ENCODE data around the gene PAK5.

Gene PAK5

DNA sequence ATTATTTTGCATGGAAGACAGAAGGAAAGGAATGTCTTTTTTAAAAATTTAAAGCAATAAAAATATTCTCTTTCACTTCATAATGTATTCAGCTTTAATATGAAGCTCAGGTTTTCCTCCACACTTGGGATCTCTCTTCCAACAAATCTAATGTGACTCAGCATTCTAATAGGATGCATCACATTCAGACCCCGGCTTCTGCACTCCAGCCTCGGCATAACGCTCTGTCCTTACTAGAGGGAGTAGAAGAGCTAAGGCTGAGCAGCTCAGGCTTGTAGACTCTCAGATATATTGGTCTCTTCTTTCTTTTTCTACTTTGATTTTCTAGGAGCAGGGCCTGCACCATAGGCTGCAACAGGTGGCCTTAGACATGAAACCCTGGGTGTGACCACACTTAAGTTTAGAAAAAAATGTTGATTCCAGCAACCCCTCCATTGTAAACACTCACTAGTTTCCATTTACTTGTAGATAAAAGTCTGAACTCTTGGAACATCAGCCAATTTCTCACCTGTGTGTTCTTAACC lies 161.7 kb downstream of the PAK5 start:
- H3K4me3 ChIP-seq (replicated peaks; ENCODE audit: low read depth, low read length): no peak overlapping the region
- TF ChIP-seq, protein P1, sequence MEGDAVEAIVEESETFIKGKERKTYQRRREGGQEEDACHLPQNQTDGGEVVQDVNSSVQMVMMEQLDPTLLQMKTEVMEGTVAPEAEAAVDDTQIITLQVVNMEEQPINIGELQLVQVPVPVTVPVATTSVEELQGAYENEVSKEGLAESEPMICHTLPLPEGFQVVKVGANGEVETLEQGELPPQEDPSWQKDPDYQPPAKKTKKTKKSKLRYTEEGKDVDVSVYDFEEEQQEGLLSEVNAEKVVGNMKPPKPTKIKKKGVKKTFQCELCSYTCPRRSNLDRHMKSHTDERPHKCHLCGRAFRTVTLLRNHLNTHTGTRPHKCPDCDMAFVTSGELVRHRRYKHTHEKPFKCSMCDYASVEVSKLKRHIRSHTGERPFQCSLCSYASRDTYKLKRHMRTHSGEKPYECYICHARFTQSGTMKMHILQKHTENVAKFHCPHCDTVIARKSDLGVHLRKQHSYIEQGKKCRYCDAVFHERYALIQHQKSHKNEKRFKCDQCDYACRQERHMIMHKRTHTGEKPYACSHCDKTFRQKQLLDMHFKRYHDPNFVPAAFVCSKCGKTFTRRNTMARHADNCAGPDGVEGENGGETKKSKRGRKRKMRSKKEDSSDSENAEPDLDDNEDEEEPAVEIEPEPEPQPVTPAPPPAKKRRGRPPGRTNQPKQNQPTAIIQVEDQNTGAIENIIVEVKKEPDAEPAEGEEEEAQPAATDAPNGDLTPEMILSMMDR (IDR thresholded peaks at IDR 0.05; ENCODE audit: low read depth, low read length, missing control alignments): no peak
- no peak for DNase-seq (ENCODE audit: extremely low read depth, low read depth)

- H3K4me3 ChIP-seq (replicated peaks; ENCODE audit: low read depth, low read length): no peak overlapping the region
- no peak for DNase-seq (ENCODE audit: extremely low read depth, low read depth)
- TF ChIP-seq, protein P1 (IDR thresholded peaks at IDR 0.05; ENCODE audit: low read depth, low read length, missing control alignments): no peak
Measured at GRCh38 chr20:9672981-9673380, 165.9 kb downstream of the PAK5 start.

- TF ChIP-seq, protein P1 (IDR thresholded peaks at IDR 0.05; ENCODE audit: low read depth, low read length, missing control alignments): no peak
- DNase-seq (ENCODE audit: extremely low read depth, low read depth): no peak
- no peak overlapping the region for H3K4me3 ChIP-seq (replicated peaks; ENCODE audit: low read depth, low read length)
Measured at GRCh38 chr20:9672027-9672426, 166.8 kb downstream of the PAK5 start.

DNA sequence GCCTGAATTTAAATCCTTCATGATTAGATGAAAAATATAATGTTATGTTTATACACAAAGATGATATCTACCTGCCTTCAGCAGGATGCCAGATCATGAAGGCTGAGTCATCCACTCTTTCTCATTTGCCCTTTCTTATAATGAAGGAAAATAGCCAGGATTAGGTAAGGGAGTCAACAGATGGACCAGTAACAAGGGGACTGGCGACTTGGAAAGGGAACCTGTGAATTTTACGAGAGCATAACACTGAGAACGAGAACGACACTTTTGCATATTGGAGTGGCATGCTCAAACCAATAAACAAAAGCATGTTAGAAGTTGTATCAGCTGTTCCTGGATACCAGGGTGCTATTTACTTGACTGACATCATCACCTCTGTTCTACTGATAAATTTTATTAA lies 170.5 kb downstream of the PAK5 start:
- TF ChIP-seq, protein P1 (IDR thresholded peaks at IDR 0.05; ENCODE audit: low read depth, low read length, missing control alignments): no peak
- DNase-seq (ENCODE audit: extremely low read depth, low read depth): no peak
- no peak overlapping the region for H3K4me3 ChIP-seq (replicated peaks; ENCODE audit: low read depth, low read length)

GRCh38 chr20:9663423-9663822 lies 175.5 kb downstream of the PAK5 start:
- TF ChIP-seq, protein P1 (IDR thresholded peaks at IDR 0.05; ENCODE audit: low read depth, low read length, missing control alignments): no peak
- DNase-seq (ENCODE audit: extremely low read depth, low read depth): no peak
- H3K4me3 ChIP-seq (replicated peaks; ENCODE audit: low read depth, low read length): no peak overlapping the region

- no peak overlapping the region for H3K4me3 ChIP-seq (replicated peaks; ENCODE audit: low read depth, low read length)
- peak; percentile 2 for DNase-seq (ENCODE audit: extremely low read depth, low read depth)
- TF ChIP-seq, protein P1 (IDR thresholded peaks at IDR 0.05; ENCODE audit: low read depth, low read length, missing control alignments): no peak
Measured at GRCh38 chr20:9660236-9660868, 178.5 kb downstream of the PAK5 start.

DNA sequence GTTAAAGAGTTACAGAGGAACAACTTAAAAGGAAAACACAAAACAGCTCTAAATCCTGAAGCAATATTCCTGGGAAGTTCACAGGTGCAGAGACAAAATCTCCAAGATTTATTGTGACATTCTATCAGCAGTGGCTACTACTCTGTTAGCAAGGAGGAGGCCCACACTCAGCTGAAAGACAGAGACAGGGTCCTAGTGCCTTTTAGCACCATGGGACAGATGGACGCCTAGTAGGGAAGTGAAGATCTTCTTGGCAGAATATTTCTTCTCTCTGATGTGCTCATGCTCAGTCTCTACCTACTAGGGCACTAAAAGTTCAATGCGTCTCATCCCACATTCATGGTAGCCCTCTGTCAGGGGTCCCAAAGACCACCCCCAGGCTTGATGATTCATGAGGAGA lies 191.1 kb downstream of the PAK5 start:
- TF ChIP-seq, protein P1 (IDR thresholded peaks at IDR 0.05; ENCODE audit: low read depth, low read length, missing control alignments): no peak
- no peak for DNase-seq (ENCODE audit: extremely low read depth, low read depth)
- H3K4me3 ChIP-seq (replicated peaks; ENCODE audit: low read depth, low read length): no peak overlapping the region
